Measurements from ENCODE around the gene MAN2A2.
"Not testable (repeated sequence)": the region's sequence is repeated elsewhere in the genome, so short reads cannot be mapped to it uniquely, and the experiment has no call there.

The MAN2A2 gene

DNA sequence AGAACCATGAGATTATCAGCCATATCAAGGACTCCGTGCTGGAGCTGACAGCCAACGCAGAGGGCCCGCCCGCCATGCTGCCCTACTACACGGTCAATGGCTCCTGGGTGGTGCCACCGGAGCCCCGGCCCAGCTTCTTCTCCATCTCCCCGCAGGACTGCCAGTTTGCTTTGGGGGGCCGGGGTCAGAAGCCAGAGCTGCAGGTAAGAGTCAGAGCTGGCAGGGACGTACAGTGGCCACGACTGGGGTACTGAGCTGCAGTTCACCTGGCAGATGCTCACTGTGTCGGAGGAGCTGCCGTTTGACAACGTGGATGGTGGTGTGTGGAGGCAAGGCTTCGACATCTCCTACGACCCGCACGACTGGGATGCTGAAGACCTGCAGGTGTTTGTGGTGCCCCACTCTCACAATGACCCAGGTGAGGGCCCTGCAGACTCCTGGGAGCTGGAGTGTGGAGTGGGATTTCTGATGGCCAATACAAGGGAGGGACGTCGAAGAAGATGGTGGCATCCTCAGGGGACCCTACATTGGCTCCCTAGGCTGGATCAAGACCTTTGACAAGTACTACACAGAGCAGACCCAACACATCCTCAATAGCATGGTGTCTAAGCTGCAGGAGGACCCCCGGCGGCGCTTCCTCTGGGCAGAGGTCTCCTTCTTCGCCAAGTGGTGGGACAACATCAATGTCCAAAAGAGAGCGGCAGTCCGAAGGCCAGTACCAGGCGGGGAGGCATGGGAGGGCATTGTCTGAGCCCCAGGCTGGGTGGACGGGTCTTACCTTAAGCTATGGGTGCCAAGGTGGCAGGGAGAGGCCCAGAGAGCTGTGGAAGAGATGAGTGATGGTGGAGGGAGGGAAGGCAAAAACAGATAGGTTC lies 2.4 kb downstream of the MAN2A2 start:
- DNase-seq, result no peak

DNA sequence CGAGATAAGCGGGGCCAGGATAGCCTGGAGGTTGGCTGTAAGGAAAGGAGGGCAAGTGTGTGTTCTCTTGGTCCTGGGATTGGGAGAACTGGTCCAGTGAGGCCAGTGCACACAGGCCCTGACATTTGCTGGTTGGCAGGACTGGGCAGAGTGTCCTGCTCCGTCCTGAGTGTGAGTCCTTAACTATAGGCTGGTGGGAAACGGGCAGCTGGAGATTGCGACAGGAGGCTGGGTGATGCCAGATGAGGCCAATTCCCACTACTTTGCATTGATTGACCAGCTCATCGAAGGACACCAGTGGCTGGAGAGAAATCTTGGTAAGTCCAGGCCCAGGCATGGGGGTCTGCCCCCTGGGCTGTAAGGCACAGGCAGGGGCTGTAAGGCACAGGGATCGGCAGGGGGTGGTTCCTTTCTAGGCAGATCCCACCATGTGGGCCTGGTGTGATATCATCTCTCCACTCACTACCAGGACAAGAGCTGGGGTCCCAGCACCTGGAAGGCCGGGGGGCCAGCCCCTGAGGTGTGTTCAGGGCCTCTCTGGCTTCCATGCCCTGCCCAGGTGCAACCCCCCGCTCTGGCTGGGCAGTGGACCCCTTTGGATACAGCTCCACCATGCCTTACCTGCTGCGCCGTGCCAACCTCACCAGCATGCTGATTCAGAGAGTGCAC lies 3.2 kb downstream of the MAN2A2 start:
- no peak for DNase-seq

DNA sequence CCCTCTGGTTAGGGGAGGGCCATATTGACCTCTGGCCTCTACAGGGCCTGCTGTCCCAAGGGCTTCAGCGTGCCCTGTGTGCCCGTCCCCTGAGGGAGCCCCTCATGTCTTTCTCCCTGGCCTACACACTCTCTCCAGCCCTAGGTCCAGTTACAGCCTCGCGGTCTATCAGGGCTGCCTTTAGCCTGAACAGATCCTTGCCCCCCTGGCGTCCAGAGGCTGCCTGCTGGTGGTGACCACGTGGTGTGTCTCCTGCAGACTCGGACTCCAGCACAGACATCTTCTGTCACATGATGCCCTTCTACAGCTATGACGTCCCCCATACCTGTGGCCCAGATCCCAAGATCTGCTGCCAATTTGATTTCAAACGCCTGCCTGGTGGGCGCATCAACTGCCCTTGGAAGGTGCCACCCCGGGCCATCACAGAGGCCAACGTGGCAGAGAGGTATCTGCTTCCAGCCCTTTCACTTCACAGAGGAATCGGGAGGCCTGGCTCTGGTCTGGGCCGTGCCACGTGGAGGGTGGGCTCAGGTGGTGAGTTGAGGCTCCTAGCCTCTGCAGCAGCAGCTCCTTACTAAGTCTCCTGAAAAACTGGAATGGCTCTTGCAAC lies 4.1 kb downstream of the MAN2A2 start:
- no peak for DNase-seq

DNA sequence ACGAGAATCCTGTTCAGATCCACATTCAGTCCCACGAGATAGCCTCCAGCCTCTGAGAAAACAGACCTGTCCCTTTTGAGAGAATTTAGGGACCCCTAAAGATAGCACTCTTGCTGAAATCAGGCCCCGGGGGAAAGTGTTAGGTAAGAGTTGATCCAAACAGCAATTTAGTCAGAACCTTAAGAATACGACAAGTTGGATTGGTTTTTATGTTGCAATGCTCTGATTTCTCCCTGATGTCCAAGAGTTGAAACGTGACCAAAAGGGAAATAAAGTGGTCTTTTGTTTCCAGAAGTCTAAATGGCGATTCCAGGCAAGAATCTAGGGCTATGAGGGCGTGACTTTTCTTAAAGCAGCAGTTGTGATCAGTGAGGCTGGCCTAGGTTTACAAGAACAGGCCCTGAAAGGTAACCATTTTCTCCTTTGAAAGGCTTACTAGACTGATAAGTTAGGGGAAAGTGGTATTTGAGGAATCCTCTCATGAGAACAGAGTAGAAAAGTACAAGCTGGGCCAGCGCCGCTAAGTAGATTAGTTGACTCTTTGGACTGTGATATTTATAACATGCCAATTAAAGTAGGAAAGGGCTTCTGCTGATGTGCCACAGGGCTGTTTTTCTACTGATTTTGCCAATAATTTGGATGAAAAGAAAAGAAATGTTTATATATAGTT lies 4.9 kb downstream of the MAN2A2 start:
- DNase-seq, result no peak

DNA sequence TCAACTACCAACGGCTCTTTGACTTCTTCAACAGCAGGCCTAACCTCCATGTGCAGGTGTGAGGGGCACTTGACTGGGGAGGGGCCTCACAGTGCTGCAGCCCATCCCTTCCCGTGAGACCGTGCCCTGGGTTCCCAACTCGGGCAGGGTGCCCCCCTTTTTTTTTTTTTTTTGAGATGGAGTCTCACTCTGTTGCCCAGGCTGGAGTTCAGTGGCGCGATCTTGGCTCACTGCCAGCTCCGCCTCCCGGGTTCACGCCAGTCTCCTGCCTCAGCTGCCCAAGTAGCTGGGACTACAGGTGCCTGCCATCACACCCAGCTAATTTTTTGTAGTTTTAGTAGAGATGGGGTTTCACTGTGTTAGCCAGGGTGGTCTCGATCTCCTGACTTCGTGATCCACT lies 6.3 kb downstream of the MAN2A2 start:
- not testable (repeated sequence) for DNase-seq

- no peak for DNase-seq
These were observed 6.9 kb downstream of the MAN2A2 start for GRCh38 chr15:90909976-90910375.

- DNase-seq, result no peak
These were observed 7.6 kb downstream of the MAN2A2 start for GRCh38 chr15:90910441-90911301.

DNA sequence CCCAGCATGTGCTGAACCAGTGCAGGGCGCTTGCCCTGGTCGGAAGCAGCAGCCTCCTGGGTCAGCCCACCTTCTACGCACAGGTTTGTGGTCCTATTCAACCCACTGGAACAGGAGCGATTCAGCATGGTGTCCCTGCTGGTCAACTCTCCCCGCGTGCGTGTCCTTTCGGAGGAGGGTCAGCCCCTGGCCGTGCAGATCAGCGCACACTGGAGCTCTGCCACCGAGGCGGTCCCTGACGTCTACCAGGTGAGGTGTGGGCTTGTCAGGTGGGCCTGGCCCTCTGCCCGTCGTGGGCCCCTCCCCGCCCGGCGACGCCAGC lies 8.2 kb downstream of the MAN2A2 start:
- no peak for DNase-seq

- no peak for DNase-seq
These were observed 9.0 kb downstream of the MAN2A2 start for GRCh38 chr15:90911906-90912769.

- DNase-seq, result no peak
These were observed 9.6 kb downstream of the MAN2A2 start for GRCh38 chr15:90912770-90913075.

GRCh38 chr15:90913398-90913944 lies 10.4 kb downstream of the MAN2A2 start:
- no peak for DNase-seq

DNA sequence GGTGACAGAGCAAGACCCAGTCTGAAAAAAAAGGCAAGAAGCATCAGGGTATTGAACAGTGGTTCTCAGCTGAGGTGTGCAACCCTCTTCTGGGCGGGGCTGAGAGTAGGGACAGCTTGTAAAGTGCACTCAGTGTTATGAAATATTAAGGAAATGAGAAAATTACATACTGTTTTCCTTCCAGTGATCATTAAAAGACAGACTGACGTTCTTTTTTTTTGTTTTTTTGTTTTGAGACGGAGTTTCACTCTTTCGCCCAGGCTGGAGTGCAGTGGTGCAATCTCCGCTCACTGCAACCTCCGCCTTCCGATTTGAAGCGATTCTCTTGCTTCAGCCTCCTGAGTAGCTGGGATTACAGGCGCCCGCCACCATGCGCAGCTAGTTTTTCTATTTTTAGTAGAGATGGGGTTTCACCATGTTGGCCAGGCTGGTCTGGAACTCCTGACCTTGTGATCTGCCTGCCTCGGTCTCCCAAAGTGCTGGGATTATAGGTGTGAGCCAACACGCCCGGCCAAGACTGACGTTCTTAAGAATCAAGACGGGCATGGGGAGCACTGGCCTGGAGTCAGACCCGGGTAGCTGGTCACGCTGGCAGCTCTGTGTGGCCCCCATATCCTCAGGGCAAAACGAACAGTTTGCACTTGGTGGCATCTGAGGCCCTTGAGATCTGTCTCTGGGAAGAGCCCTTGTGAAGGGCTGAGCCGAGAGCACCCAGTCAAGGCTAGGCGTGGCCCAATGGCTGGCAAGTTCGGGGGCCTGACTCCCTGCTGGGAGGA lies 11.4 kb downstream of the MAN2A2 start:
- DNase-seq, result no peak

GRCh38 chr15:90915216-90915807 lies 12.2 kb downstream of the MAN2A2 start:
- no peak for DNase-seq

- DNase-seq, result no peak
These were observed 12.8 kb downstream of the MAN2A2 start for GRCh38 chr15:90915808-90916440.

GRCh38 chr15:90916461-90916860 lies 13.4 kb downstream of the MAN2A2 start:
- no peak for DNase-seq

- no peak for DNase-seq
These were observed 14.5 kb downstream of the MAN2A2 start for GRCh38 chr15:90917569-90917968.

GRCh38 chr15:90918034-90918788 lies 15.1 kb downstream of the MAN2A2 start:
- no peak for DNase-seq

GRCh38 chr15:90918835-90919234 lies 15.7 kb downstream of the MAN2A2 start:
- no peak for DNase-seq

GRCh38 chr15:90921887-90922286 lies 18.8 kb downstream of the MAN2A2 start:
- no peak for DNase-seq
